Gastroesophageal sphincter (tissue), 4 donors: ENCODE measurements around the gene AFTPH. TPM values are rescaled to one million over a fixed set of nuclear protein-coding genes. Genes with fewer than 3 reads are reported as not detected.

Experiments used
- ATAC-seq: fragments of 150-250 bp; one replicate; pipeline ENCODE4 v1.9.1; 2016; ENCODE audit warnings: mild to moderate bottlenecking, moderate library complexity
- H3K27ac ChIP-seq, 4 donors: fragments of 200-600 bp; sonication (generic) in 3 of 4; 1 replicate in 3 of 4; 2 replicates in 1 of 4; pipeline ENCODE4 v1.5.1; 2016 to 2019
- H3K27me3 ChIP-seq: fragments of 200-600 bp; sonication (generic); one replicate; pipeline ENCODE4 v1.5.1; 2019
- H3K36me3 ChIP-seq, 2 donors: fragments of 200-600 bp; sonication (generic); one replicate each; pipeline ENCODE4 v1.5.1; 2019; ENCODE audit warnings: control low read depth in 1 of 2
- H3K4me1 ChIP-seq, 3 donors: fragments of 200-600 bp; sonication (generic); 1 replicate in 2 of 3; 2 replicates in 1 of 3; pipeline ENCODE4 v1.5.1; 2016 to 2019; ENCODE audit warnings: control low read depth in 2 of 3
- H3K4me3 ChIP-seq, 2 donors: fragments of 200-600 bp; sonication (generic); one replicate each; pipeline ENCODE4 v1.5.1; 2019; ENCODE audit warnings: mild to moderate bottlenecking in 1 of 2, moderate library complexity in 1 of 2
- H3K9me3 ChIP-seq, 3 donors: fragments of 200-600 bp; sonication (generic); one replicate each; pipeline ENCODE4 v1.5.1; 2017 to 2019; ENCODE audit warnings: control low read depth in 2 of 3
- CTCF ChIP-seq, 4 experiments: fragments of 200-600 bp in 2 of 4; fragments of 450-650 bp in 2 of 4; sonication (generic) in 1 of 4; IDR thresholded peaks; one replicate each; pipeline ENCODE4 v1.5.1; 2017 to 2019; ENCODE audit warnings: antibody characterized with exemption in 4 of 4, mild to moderate bottlenecking in 2 of 4, moderate library complexity in 2 of 4
- EP300 ChIP-seq: sonication (generic); formaldehyde crosslinking; IDR thresholded peaks from one replicate; pipeline ENCODE4 v1.6.1; 2017; ENCODE audit warnings: antibody characterized with exemption, mild to moderate bottlenecking
- POLR2A ChIP-seq, 2 donors: fragments of 450-650 bp; IDR thresholded peaks; one replicate each; pipeline ENCODE4 v1.6.1; 2017; ENCODE audit warnings: antibody characterized with exemption in 2 of 2, mild to moderate bottlenecking in 2 of 2, moderate library complexity in 1 of 2
- POLR2AphosphoS5 ChIP-seq: sonication (generic); formaldehyde crosslinking; IDR thresholded peaks from one replicate; pipeline ENCODE4 v1.6.1; 2017; ENCODE audit warnings: antibody characterized with exemption
- WGBS, 2 donors: methylation state at CpG; one replicate each; pipeline ENCODE4 v1.1.5; 2018; ENCODE audit warnings: low coverage in 1 of 2; 5-methylcytosine and 5-hydroxymethylcytosine counted together
- total RNA-seq, 4 donors: library from RNA; depleted of rRNA; stranded (reverse); fragments of >200 nt; gene quantifications; one replicate each; pipeline ENCODE4 v1.1.0, GENCODE V29; 2016

AFTPH gene
- total RNA-seq, 4 donors from 2014 or later: 33.0 to 53.5 (median 41.6) TPM

GRCh38 chr2:64626963-64627760 lies 103.0 kb downstream of the AFTPH start:
- Histone ChIP-seq H3K27me3 (no peaks in the 10 kb centered on the region), H3K4me3 (no peak overlapping the region), H3K36me3 (peaks cover 0 to 12% of the 10 kb centered on the region in 2 donors), H3K4me1 (peaks cover 0 to 11% (median 0%) of the 10 kb centered on the region in 3 donors), H3K27ac (peak overlapping the region in 1 of 4 donors; percentile 5), H3K9me3 (no peaks in the 10 kb centered on the region)
- WGBS, 2 donors: 62 to 80% methylated on average over 1 to 14 of the region's 27 CpGs
- ATAC-seq: no peak
- TF ChIP-seq CTCF (IDR thresholded peaks at IDR 0.05) (no peak), POLR2A (IDR thresholded peaks at IDR 0.05) (no peak), POLR2AphosphoS5 (no peak), EP300 (no peak)

- peaks cover 0 to 12% of the 10 kb centered on the region in 2 donors for H3K36me3 ChIP-seq
- peaks cover 0 to 17% (median 0%) of the 10 kb centered on the region in 3 donors for H3K4me1 ChIP-seq
- no peak overlapping the region for H3K4me3 ChIP-seq
- peak overlapping the region in 1 of 4 donors; percentile 5 for H3K27ac ChIP-seq
- H3K27me3 ChIP-seq: no peaks in the 10 kb centered on the region
- ATAC-seq: no peak
- WGBS, 2 donors: 91 to 92% methylated on average over 9 to 12 of the region's 14 CpGs
- H3K9me3 ChIP-seq: no peaks in the 10 kb centered on the region
- TF ChIP-seq POLR2AphosphoS5 (no peak), CTCF (IDR thresholded peaks at IDR 0.05) (no peak), POLR2A (IDR thresholded peaks at IDR 0.05) (no peak), EP300 (no peak)
These were observed 104.0 kb downstream of the AFTPH start for GRCh38 chr2:64627860-64628841.

GRCh38 chr2:64629329-64629781 lies 105.2 kb downstream of the AFTPH start:
- no peaks in the 10 kb centered on the region for H3K27me3 ChIP-seq

GRCh38 chr2:64629875-64630274 lies 105.7 kb downstream of the AFTPH start:
- H3K36me3 ChIP-seq: peaks cover 0 to 28% of the 10 kb centered on the region in 2 donors
- H3K27ac ChIP-seq: no peak overlapping the region
- no peaks in the 10 kb centered on the region for H3K9me3 ChIP-seq
- no peak for TF ChIP-seq CTCF (IDR thresholded peaks at IDR 0.05)
- H3K4me3 ChIP-seq: no peak overlapping the region
- H3K27me3 ChIP-seq: no peaks in the 10 kb centered on the region
- no peak for ATAC-seq
- WGBS, 2 donors: 92 to 100% methylated on average over 1 to 7 of the region's 7 CpGs
- peaks cover 0 to 33% (median 0%) of the 10 kb centered on the region in 3 donors for H3K4me1 ChIP-seq

More at GRCh38 chr2:64629329-64629781, 105.2 kb downstream of the AFTPH start:
- H3K4me3 ChIP-seq: no peak overlapping the region
- H3K4me1 ChIP-seq: peaks cover 0 to 28% (median 0%) of the 10 kb centered on the region in 3 donors
- no peak for ATAC-seq
- H3K27ac ChIP-seq: no peak overlapping the region
- H3K36me3 ChIP-seq: peaks cover 0 to 23% of the 10 kb centered on the region in 2 donors
- no peaks in the 10 kb centered on the region for H3K9me3 ChIP-seq
- 81 to 84% methylated on average over 6 to 7 of the region's 10 CpGs for WGBS, 2 donors
- no peak for TF ChIP-seq EP300
- TF ChIP-seq POLR2A (IDR thresholded peaks at IDR 0.05): no peak
- no peak for TF ChIP-seq POLR2AphosphoS5

- Histone ChIP-seq H3K9me3 (no peaks in the 10 kb centered on the region), H3K27ac (no peak overlapping the region), H3K27me3 (no peaks in the 10 kb centered on the region), H3K4me1 (peaks cover 0 to 40% (median 0%) of the 10 kb centered on the region in 3 donors), H3K36me3 (peaks cover 0 to 37% of the 10 kb centered on the region in 2 donors), H3K4me3 (no peak overlapping the region)
- TF ChIP-seq EP300: no peak
- no peak for TF ChIP-seq POLR2A (IDR thresholded peaks at IDR 0.05)
- TF ChIP-seq CTCF (IDR thresholded peaks at IDR 0.05): no peak
- no peak for TF ChIP-seq POLR2AphosphoS5
- WGBS, 2 donors: 84 to 97% methylated on average over 5 to 10 of the region's 10 CpGs
- no peak for ATAC-seq
These were observed 106.6 kb downstream of the AFTPH start for GRCh38 chr2:64630752-64631151.
